ENCODE measurements around the gene GRWD1.

The GRWD1 gene

GRCh38 chr19:48444129-48444935, 1.5 kb upstream of the GRWD1 start (continued):
- TF ChIP-seq ATF2 (tag by site-specific recombination; IDR thresholded peaks at IDR 0.05; ENCODE audit: low read depth): no peak
- no peak for TF ChIP-seq ZNF202 (tag by site-specific recombination; IDR thresholded peaks at IDR 0.05; ENCODE audit: borderline replicate concordance)
- TF ChIP-seq ZFHX2 (tag by site-specific recombination; conservative IDR thresholded peaks at IDR 0.05): peak; percentile 31; the same call in 1 of the 2 replicates
- peak; percentile 52; the same call in 1 of the 2 replicates for TF ChIP-seq KLF1 (tag by site-specific recombination; IDR thresholded peaks at IDR 0.05)
- TF ChIP-seq ZNF560 (tag by site-specific recombination; IDR thresholded peaks at IDR 0.05; ENCODE audit: borderline replicate concordance): no peak
- peak; percentile 71 for TF ChIP-seq PRDM10 (tag by site-specific recombination; IDR thresholded peaks at IDR 0.05)
- peak; percentile 23; the same call in 1 of the 2 replicates for TF ChIP-seq ZNF391 (tag by site-specific recombination; IDR thresholded peaks at IDR 0.05; ENCODE audit: borderline replicate concordance, low read depth)

GRCh38 chr19:48444936-48445200, 915 bp upstream of the GRWD1 start:
- no peaks in the 10 kb centered on the region for H3K9me3 ChIP-seq (ENCODE audit: control insufficient read depth, insufficient read depth, low read depth, low read length)
- H3K27ac ChIP-seq (ENCODE audit: extremely low read depth, low read depth, low read length): peak overlapping the region; percentile 65
- H3K4me1 ChIP-seq (ENCODE audit: control insufficient read depth, insufficient read depth, low read length): peaks cover 8% of the 10 kb centered on the region
- ChIA-PET POLR2A (interaction anchor here (1.0 to 1.5 kb wide), 3 partner anchors 48 to 81 kb away, joined by 5 to 14 read pairs (median 5); partner anchors contain the start of genes KDELR1, SYNGR4 and TMEM143), CTCF (interaction anchor here (0.5 to 0.9 kb wide), 7 partner anchors 22 to 1314 kb away, joined by 3 to 6 read pairs (median 3); partner anchors contain the start of gene KDELR1)
- H3K4me3 ChIP-seq (ENCODE audit: low read depth, low read length): no peak overlapping the region; the same call in 1 of the 2 replicates
- peak; percentile 26; the same call in 1 of the 2 replicates for TF ChIP-seq PRDM10 (tag by site-specific recombination; IDR thresholded peaks at IDR 0.05)
- no peak for TF ChIP-seq PRDM1 (tag by site-specific recombination; IDR thresholded peaks at IDR 0.05)
- TF ChIP-seq ZNF768 (tag by site-specific recombination; IDR thresholded peaks at IDR 0.05): peak; percentile 14; the same call in 1 of the 2 replicates
- peaks cover 29 to 32% of the 10 kb centered on the region in 2 experiments for H3K36me3 ChIP-seq (ENCODE audit: control insufficient read depth in 2 of 2, insufficient read depth in 1 of 2, low read length in 2 of 2)

GRCh38 chr19:48445256-48445605, 552 bp upstream of the GRWD1 start:
- no peaks in the 10 kb centered on the region for H3K9me3 ChIP-seq (ENCODE audit: control insufficient read depth, insufficient read depth, low read depth, low read length)
- POLR2A ChIA-PET: interaction anchor here (1.0 to 1.5 kb wide), 3 partner anchors 48 to 82 kb away, joined by 5 to 14 read pairs (median 5); partner anchors contain the start of genes KDELR1, SYNGR4 and TMEM143
- peaks cover 32 to 36% of the 10 kb centered on the region in 2 experiments for H3K36me3 ChIP-seq (ENCODE audit: control insufficient read depth in 2 of 2, insufficient read depth in 1 of 2, low read length in 2 of 2)
- peaks cover 8% of the 10 kb centered on the region for H3K4me1 ChIP-seq (ENCODE audit: control insufficient read depth, insufficient read depth, low read length)
- peak overlapping the region; percentile 88 for H3K4me3 ChIP-seq (ENCODE audit: low read depth, low read length)
- H3K27ac ChIP-seq (ENCODE audit: extremely low read depth, low read depth, low read length): peak overlapping the region; percentile 65
- CTCF ChIA-PET: interaction anchor here (0.5 to 0.9 kb wide), 5 partner anchors 23 to 1314 kb away, joined by 3 to 6 read pairs (median 3); partner anchors contain the start of gene KDELR1
- TF ChIP-seq ELK4 (IDR thresholded peaks at IDR 0.05; ENCODE audit: borderline replicate concordance, low read depth, low read length) (no peak), ZNF433 (tag by site-specific recombination; IDR thresholded peaks at IDR 0.05; ENCODE audit: low read depth) (no peak), ZNF10 (tag by site-specific recombination; IDR thresholded peaks at IDR 0.05) (peak; percentile 8; the same call in 1 of the 2 replicates), PRDM6 (tag by site-specific recombination; IDR thresholded peaks at IDR 0.05) (0 out of 2 replicates have a peak, but pooled peaks have one; percentile 20), KLF10 (tag by site-specific recombination; IDR thresholded peaks at IDR 0.05) (peak; percentile 10; the same call in 1 of the 2 replicates), ZNF558 (tag by site-specific recombination; IDR thresholded peaks at IDR 0.05) (0 out of 2 replicates have a peak, but pooled peaks have one; percentile 17), CTCF (tag by site-specific recombination; IDR thresholded peaks at IDR 0.05) (peak; percentile 63; the same call in 1 of the 2 replicates)

Measured in HEK293 (cell line).